GM21381 (cell line): ENCODE measurements around the gene PCNX3.
A peak's percentile ranks its signal among the peaks of the same experiment; 100 is the strongest.

ENCODE experiments used
- ATAC-seq: cut with Tn5 transposase; IDR thresholded peaks from one replicate; pipeline ENCODE4 v1.9.1; 2021; ENCODE audit warnings: mild to moderate bottlenecking, moderate library complexity; ENCODE audit not compliant: unreplicated experiment

The PCNX3 gene

GRCh38 chr11:65615229-65615949, at the start of gene PCNX3:
Gene PCNX3, plus strand, starts transcription at chr11:65615776. Its CDS starts 536 bp downstream, at chr11:65616312.
- peak; percentile 83 for ATAC-seq

- ATAC-seq, result peak; percentile 8
Observed at GRCh38 chr11:65569164-65569972, 46.2 kb upstream of the PCNX3 start.

- ATAC-seq, result peak; percentile 56
Observed at GRCh38 chr11:65569973-65570918, 45.3 kb upstream of the PCNX3 start, which contains the start of gene ZNRD2. Gene ZNRD2, plus strand, starts transcription at chr11:65570477. Its CDS starts 15 bp downstream, at chr11:65570492.

- ATAC-seq, result no peak
Observed at GRCh38 chr11:65571420-65571819, 44.2 kb upstream of the PCNX3 start.

GRCh38 chr11:65571940-65572339, 43.6 kb upstream of the PCNX3 start:
- ATAC-seq, result no peak

GRCh38 chr11:65572356-65573051, 43.1 kb upstream of the PCNX3 start, which contains the start of gene FAM89B:
Gene FAM89B, plus strand, starts transcription at chr11:65572538. Its CDS starts 132 bp downstream, at chr11:65572670.
- ATAC-seq, result no peak

- ATAC-seq, result no peak
Observed at GRCh38 chr11:65573391-65574079, 42.0 kb upstream of the PCNX3 start.

- ATAC-seq, result peak; percentile 34
Observed at GRCh38 chr11:65574109-65574810, 41.3 kb upstream of the PCNX3 start.

- no peak for ATAC-seq
Observed at GRCh38 chr11:65574811-65575567, 40.6 kb upstream of the PCNX3 start.

- no peak for ATAC-seq
Observed at GRCh38 chr11:65575568-65576231, 39.9 kb upstream of the PCNX3 start, which contains the start of gene EHBP1L1. Gene EHBP1L1, plus strand, starts transcription at chr11:65576053. Its CDS starts 250 bp downstream, at chr11:65576303.

- ATAC-seq, result no peak
Observed at GRCh38 chr11:65576232-65576866, 39.2 kb upstream of the PCNX3 start.

- no peak for ATAC-seq
Observed at GRCh38 chr11:65576867-65577755, 38.5 kb upstream of the PCNX3 start.

GRCh38 chr11:65577756-65578109, 37.8 kb upstream of the PCNX3 start:
- ATAC-seq, result no peak

GRCh38 chr11:65578134-65578533, 37.4 kb upstream of the PCNX3 start:
- ATAC-seq, result no peak

GRCh38 chr11:65578667-65579066, 36.9 kb upstream of the PCNX3 start:
- ATAC-seq, result no peak

GRCh38 chr11:65579291-65579690, 36.3 kb upstream of the PCNX3 start:
- ATAC-seq, result no peak
